ENCODE results near the gene MUS81. TPM values are rescaled to one million over a fixed set of nuclear protein-coding genes. Genes with fewer than 3 reads are reported as not detected.

The MUS81 gene
- polyA plus RNA-seq (2011; rRNA removed), result 27.8 and 30.5 TPM in 2 replicates
- polyA plus RNA-seq (2012; cell fraction: cytosol; rRNA removed), result 44.6 and 48.3 TPM in 2 replicates
- polyA plus RNA-seq (2012; cell fraction: nucleus; rRNA removed), result 170 and 216 TPM in 2 replicates
- 33.4 to 34.9 TPM (median 34.2 TPM) in 3 replicates for polyA plus RNA-seq (2017; fragmentation: RNase III; extraction: RNeasy Plus Mini Kit Qiagen cat#74134 plus additional on column Dnase treatment)
- 32.6 and 38.0 TPM in 2 replicates for polyA minus RNA-seq (2011; rRNA and poly(A)+ RNA removed)

DNA sequence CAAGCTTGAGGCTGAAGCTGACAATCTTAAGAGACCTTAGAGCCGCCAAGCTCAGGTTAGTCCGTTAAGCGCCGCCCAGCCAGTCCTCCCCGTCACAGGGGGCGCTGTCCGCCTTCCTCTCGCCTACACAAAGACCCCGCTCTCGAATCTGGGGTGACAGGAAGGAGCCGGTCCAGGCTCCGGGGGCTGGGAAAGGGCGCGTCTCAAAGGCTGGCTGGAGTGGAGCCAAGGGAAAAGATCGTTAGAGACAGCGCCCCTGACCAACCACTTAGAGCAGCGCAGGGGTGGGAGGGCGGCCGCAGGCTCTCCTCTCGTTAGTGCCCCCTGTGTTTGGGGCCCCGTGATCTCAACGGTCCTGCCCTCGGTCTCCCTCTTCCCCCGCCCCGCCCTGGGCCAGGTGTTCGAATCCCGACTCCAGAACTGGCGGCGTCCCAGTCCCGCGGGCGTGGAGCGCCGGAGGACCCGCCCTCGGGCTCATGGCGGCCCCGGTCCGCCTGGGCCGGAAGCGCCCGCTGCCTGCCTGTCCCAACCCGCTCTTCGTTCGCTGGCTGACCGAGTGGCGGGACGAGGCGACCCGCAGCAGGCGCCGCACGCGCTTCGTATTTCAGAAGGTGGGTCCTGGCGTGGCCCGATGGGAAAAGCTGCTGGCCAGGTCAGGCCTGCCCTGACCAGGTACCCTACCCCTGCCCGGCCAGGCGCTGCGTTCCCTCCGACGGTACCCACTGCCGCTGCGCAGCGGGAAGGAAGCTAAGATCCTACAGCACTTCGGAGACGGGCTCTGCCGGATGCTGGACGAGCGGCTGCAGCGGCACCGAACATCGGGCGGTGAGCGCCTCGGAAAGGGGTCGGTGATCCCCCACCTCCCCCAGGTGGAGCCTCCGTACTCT, at the start of gene MUS81:
TSS of gene MUS81 (plus strand) at position 156 of the 887 bp plus-strand sequence. CDS start at position 477, 321 bp downstream.
- no peaks in the 10 kb centered on the region for H3K9me3 ChIP-seq
- peak within 1 kb of the TSS; percentile 88 to 96 for H3K27ac ChIP-seq
- FAIRE-seq (no peak), ATAC-seq (peak; percentile 40 to 74), DNase-seq (ENCODE audit: low read depth in 1 of 2, low spot score in 1 of 2) (peak; percentile 97 to 99)
- ChIA-PET CTCF (interaction anchor here (0.6 to 7.6 kb wide), 52 partner anchors 9 to 419 kb away, joined by 3 to 195 read pairs (median 4); partner anchors contain the start of genes AP5B1, CCDC85B, CTSW and EFEMP2), POLR2A (interaction anchor here (0.7 to 3.4 kb wide), 15 partner anchors 9 to 245 kb away, joined by 3 to 36 read pairs (median 8); partner anchors contain the start of genes AP5B1, CCDC85B, KAT5 and PCNX3)
- peak within 1 kb of the TSS; percentile 87 for H3K4me2 ChIP-seq
- WGBS (ENCODE audit: missing lambda C conversion rate), result 2% methylated on average over 33 of the region's 78 CpGs
- peaks cover 18% of the 10 kb centered on the region for H3K4me1 ChIP-seq
- peak within 1 kb of the TSS; percentile 70 for H3K4me3 ChIP-seq
- no peak for TF ChIP-seq HMGXB4 (CRISPR knock-in tag; IDR thresholded peaks at IDR 0.05; ENCODE audit: borderline replicate concordance)
- TF ChIP-seq PHF8 (IDR thresholded peaks at IDR 0.05; ENCODE audit: borderline replicate concordance, low read depth), result peak; percentile 75
- TF ChIP-seq BCL3 (IDR thresholded peaks at IDR 0.05), result peak; percentile 63; the same call in 2 of the 3 replicates
- peak; percentile 11 to 77; a peak in 4 of 5 replicates for TF ChIP-seq JUN (IDR thresholded peaks at IDR 0.05)
- TF ChIP-seq MYC (IDR thresholded peaks at IDR 0.05; ENCODE audit: borderline replicate concordance, low read length), result peak; percentile 22; the same call in 1 of the 2 replicates
- TF ChIP-seq HOXB13 (CRISPR knock-in tag; IDR thresholded peaks at IDR 0.05; ENCODE audit: low read depth), result no peak
- TF ChIP-seq MAZ (IDR thresholded peaks at IDR 0.05; ENCODE audit: borderline replicate concordance, low read depth, low read length), result peak; percentile 53; the same call in 1 of the 2 replicates
- TF ChIP-seq, protein P1, sequence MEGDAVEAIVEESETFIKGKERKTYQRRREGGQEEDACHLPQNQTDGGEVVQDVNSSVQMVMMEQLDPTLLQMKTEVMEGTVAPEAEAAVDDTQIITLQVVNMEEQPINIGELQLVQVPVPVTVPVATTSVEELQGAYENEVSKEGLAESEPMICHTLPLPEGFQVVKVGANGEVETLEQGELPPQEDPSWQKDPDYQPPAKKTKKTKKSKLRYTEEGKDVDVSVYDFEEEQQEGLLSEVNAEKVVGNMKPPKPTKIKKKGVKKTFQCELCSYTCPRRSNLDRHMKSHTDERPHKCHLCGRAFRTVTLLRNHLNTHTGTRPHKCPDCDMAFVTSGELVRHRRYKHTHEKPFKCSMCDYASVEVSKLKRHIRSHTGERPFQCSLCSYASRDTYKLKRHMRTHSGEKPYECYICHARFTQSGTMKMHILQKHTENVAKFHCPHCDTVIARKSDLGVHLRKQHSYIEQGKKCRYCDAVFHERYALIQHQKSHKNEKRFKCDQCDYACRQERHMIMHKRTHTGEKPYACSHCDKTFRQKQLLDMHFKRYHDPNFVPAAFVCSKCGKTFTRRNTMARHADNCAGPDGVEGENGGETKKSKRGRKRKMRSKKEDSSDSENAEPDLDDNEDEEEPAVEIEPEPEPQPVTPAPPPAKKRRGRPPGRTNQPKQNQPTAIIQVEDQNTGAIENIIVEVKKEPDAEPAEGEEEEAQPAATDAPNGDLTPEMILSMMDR (IDR thresholded peaks at IDR 0.05), result peak; percentile 85
- peak; percentile 63 for TF ChIP-seq POLR2A (IDR thresholded peaks at IDR 0.05; ENCODE audit: low read length)
- 0 out of 2 replicates have a peak, but pooled peaks have one; percentile 17 for TF ChIP-seq USF2 (IDR thresholded peaks at IDR 0.05)
- no peak for TF ChIP-seq ZC3H11A (IDR thresholded peaks at IDR 0.05)
- 0 out of 2 replicates have a peak, but pooled peaks have one; percentile 10 for TF ChIP-seq BHLHE40 (IDR thresholded peaks at IDR 0.05; ENCODE audit: low read depth, low read length)
- TF ChIP-seq, protein P2, sequence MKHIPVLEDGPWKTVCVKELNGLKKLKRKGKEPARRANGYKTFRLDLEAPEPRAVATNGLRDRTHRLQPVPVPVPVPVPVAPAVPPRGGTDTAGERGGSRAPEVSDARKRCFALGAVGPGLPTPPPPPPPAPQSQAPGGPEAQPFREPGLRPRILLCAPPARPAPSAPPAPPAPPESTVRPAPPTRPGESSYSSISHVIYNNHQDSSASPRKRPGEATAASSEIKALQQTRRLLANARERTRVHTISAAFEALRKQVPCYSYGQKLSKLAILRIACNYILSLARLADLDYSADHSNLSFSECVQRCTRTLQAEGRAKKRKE (CRISPR knock-in tag; IDR thresholded peaks at IDR 0.05; ENCODE audit: low read depth), result no peak
- peak; percentile 63; the same call in 1 of the 2 replicates for TF ChIP-seq MAX (IDR thresholded peaks at IDR 0.05)
- TF ChIP-seq, protein P3, sequence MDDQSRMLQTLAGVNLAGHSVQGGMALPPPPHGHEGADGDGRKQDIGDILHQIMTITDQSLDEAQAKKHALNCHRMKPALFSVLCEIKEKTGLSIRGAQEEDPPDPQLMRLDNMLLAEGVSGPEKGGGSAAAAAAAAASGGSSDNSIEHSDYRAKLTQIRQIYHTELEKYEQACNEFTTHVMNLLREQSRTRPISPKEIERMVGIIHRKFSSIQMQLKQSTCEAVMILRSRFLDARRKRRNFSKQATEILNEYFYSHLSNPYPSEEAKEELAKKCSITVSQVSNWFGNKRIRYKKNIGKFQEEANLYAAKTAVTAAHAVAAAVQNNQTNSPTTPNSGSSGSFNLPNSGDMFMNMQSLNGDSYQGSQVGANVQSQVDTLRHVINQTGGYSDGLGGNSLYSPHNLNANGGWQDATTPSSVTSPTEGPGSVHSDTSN (IDR thresholded peaks at IDR 0.05), result peak; percentile 54; the same call in 1 of the 2 replicates
- no peak for TF ChIP-seq RAD21 (conservative IDR thresholded peaks at IDR 0.05 in 1 of 2, IDR thresholded peaks at IDR 0.05 in 1 of 2)
